Measurements from ENCODE around the gene TAF6. TPM values are rescaled to one million over a fixed set of nuclear protein-coding genes. Genes with fewer than 3 reads are reported as not detected.

The TAF6 gene
- total RNA-seq, 1 experiment from 2014 or later: 34.3 TPM

GRCh38 chr7:100159099-100159623, 40.0 kb upstream of the TAF6 start:
- peak overlapping the region; percentile 95 for H3K9ac ChIP-seq (ENCODE audit: low read length)

DNA sequence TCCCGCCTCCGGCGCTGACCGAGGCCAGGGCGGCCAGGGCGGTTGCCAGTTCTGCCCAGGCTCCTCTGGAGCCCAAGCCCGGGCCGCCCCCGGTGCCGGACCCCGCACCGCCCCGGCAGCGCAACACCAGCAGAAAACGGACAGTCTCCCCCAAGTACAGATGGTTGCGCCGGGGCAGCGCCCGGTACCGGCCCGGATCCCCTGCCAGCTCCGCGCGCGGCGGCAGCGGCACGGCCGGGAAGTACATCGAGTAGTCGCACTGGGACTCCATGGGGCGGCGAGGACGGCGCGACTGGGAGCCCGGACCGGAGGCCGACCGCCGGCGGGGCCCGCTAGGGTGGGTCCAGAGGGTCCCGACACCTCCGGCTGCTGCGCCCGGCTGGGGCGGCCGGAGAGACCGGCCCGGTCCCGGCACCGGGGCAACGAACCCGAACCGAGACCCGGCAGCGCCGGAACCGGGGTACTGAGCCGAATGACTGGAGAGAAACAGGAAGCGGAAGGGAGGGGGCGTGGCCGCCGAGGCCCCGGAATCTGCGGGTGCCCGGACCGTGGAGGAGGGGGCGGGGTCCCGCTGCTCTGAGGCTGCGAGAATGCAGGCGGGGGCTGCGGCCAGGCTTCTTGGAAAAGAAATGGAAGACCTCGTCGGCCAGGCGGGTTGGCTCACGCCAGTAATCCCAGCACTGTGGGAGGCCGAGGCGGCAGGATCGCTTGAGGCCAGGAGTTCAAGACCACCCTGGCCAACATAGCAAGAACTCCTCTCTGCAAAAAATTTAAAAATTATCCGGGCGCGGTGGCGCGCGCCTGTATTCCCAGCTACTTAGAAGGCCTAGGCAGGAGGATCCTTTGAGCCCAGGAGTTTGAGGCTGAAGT, 39.3 kb upstream of the TAF6 start, which contains the start of gene TRAPPC14:
Gene TRAPPC14, minus strand, starts transcription at position 495 of the 870 bp plus-strand sequence. Its CDS starts 224 bp downstream, at position 271.
- Histone ChIP-seq H3K9me2 (replicated peaks; ENCODE audit: insufficient read depth, low read length) (no peaks in the 10 kb centered on the region), H3K4me2 (ENCODE audit: low read depth, low read length, poor library complexity, severe bottlenecking) (peak within 1 kb of the TSS; percentile 90), H3K27ac (ENCODE audit: low read length) (peak within 1 kb of the TSS; percentile 54), H4K20me1 (ENCODE audit: insufficient read depth, low read depth, low read length) (peaks cover 12% of the 10 kb centered on the region; the same call in 1 of the 2 replicates), H3K79me2 (ENCODE audit: low read length) (peaks cover 17% of the 10 kb centered on the region), H3K4me3 (ENCODE audit: low read length) (peak within 1 kb of the TSS; percentile 100), H3K9me3 (ENCODE audit: low read length) (no peaks in the 10 kb centered on the region), H3K36me3 (ENCODE audit: insufficient read depth, low read length) (peaks cover 6% of the 10 kb centered on the region), H2AFZ (ENCODE audit: low read length) (peak within 1 kb of the TSS; percentile 69; the same call in 1 of the 2 replicates), H3K4me1 (ENCODE audit: low read length) (peaks cover 23% of the 10 kb centered on the region), H3K9ac (ENCODE audit: low read length) (peak within 1 kb of the TSS; percentile 95), H3K27me3 (ENCODE audit: low read length) (no peaks in the 10 kb centered on the region)
- DNase-seq: peak; percentile 93

More at GRCh38 chr7:100159099-100159623, 40.0 kb upstream of the TAF6 start:
- H2AFZ ChIP-seq (ENCODE audit: low read length): peak overlapping the region; percentile 69; the same call in 1 of the 2 replicates
- no peaks in the 10 kb centered on the region for H3K27me3 ChIP-seq (ENCODE audit: low read length)
- H3K4me2 ChIP-seq (ENCODE audit: low read depth, low read length, poor library complexity, severe bottlenecking): peak overlapping the region; percentile 90
- no peaks in the 10 kb centered on the region for H3K9me2 ChIP-seq (replicated peaks; ENCODE audit: insufficient read depth, low read length)
- H3K27ac ChIP-seq (ENCODE audit: low read length): no peak overlapping the region
- peak; percentile 60 for DNase-seq
- H3K36me3 ChIP-seq (ENCODE audit: insufficient read depth, low read length): peaks cover 6% of the 10 kb centered on the region
- H3K4me1 ChIP-seq (ENCODE audit: low read length): peaks cover 23% of the 10 kb centered on the region
- H3K4me3 ChIP-seq (ENCODE audit: low read length): peak overlapping the region; percentile 100
- H3K9me3 ChIP-seq (ENCODE audit: low read length): no peaks in the 10 kb centered on the region
- H4K20me1 ChIP-seq (ENCODE audit: insufficient read depth, low read depth, low read length): peaks cover 12% of the 10 kb centered on the region; the same call in 1 of the 2 replicates
- peaks cover 17% of the 10 kb centered on the region for H3K79me2 ChIP-seq (ENCODE audit: low read length)

- peak overlapping the region; percentile 100 for H3K4me3 ChIP-seq (ENCODE audit: low read length)
- H3K9me2 ChIP-seq (replicated peaks; ENCODE audit: insufficient read depth, low read length): no peaks in the 10 kb centered on the region
- peaks cover 6% of the 10 kb centered on the region for H3K36me3 ChIP-seq (ENCODE audit: insufficient read depth, low read length)
- H3K9ac ChIP-seq (ENCODE audit: low read length): peak overlapping the region; percentile 95
- no peak overlapping the region for H2AFZ ChIP-seq (ENCODE audit: low read length)
- H4K20me1 ChIP-seq (ENCODE audit: insufficient read depth, low read depth, low read length): peaks cover 12% of the 10 kb centered on the region; the same call in 1 of the 2 replicates
- peak; percentile 61 for DNase-seq
- H3K27me3 ChIP-seq (ENCODE audit: low read length): no peaks in the 10 kb centered on the region
- H3K4me2 ChIP-seq (ENCODE audit: low read depth, low read length, poor library complexity, severe bottlenecking): peak overlapping the region; percentile 90
- H3K9me3 ChIP-seq (ENCODE audit: low read length): no peaks in the 10 kb centered on the region
- peaks cover 27% of the 10 kb centered on the region for H3K4me1 ChIP-seq (ENCODE audit: low read length)
- peaks cover 21% of the 10 kb centered on the region for H3K79me2 ChIP-seq (ENCODE audit: low read length)
- peak overlapping the region; percentile 54 for H3K27ac ChIP-seq (ENCODE audit: low read length)
Observed at GRCh38 chr7:100157334-100158228, 38.4 kb upstream of the TAF6 start.

DNA sequence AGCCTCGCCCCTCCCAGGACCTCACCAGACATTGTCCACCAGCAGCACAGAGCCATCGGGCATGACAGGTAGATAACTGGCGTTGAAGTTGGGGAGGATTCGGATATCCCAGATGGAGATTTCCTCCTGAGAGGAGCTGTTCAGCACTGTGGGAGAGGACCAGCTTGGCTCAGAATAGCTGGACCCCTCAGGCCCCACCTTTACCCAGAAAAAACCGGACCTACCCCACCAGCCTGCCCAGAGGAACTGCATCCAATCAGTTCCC, 37.8 kb upstream of the TAF6 start:
- Histone ChIP-seq H4K20me1 (ENCODE audit: insufficient read depth, low read depth, low read length) (peaks cover 12% of the 10 kb centered on the region; the same call in 1 of the 2 replicates), H3K9me3 (ENCODE audit: low read length) (no peaks in the 10 kb centered on the region), H3K27ac (ENCODE audit: low read length) (peak overlapping the region; percentile 34; the same call in 1 of the 2 replicates), H3K4me3 (ENCODE audit: low read length) (peak overlapping the region; percentile 100), H2AFZ (ENCODE audit: low read length) (no peak overlapping the region), H3K4me1 (ENCODE audit: low read length) (peaks cover 33% of the 10 kb centered on the region), H3K4me2 (ENCODE audit: low read depth, low read length, poor library complexity, severe bottlenecking) (peak overlapping the region; percentile 90), H3K79me2 (ENCODE audit: low read length) (peaks cover 21% of the 10 kb centered on the region), H3K27me3 (ENCODE audit: low read length) (no peaks in the 10 kb centered on the region), H3K9ac (ENCODE audit: low read length) (peak overlapping the region; percentile 95), H3K9me2 (replicated peaks; ENCODE audit: insufficient read depth, low read length) (no peaks in the 10 kb centered on the region), H3K36me3 (ENCODE audit: insufficient read depth, low read length) (peaks cover 6% of the 10 kb centered on the region)
- no peak for DNase-seq

DNA sequence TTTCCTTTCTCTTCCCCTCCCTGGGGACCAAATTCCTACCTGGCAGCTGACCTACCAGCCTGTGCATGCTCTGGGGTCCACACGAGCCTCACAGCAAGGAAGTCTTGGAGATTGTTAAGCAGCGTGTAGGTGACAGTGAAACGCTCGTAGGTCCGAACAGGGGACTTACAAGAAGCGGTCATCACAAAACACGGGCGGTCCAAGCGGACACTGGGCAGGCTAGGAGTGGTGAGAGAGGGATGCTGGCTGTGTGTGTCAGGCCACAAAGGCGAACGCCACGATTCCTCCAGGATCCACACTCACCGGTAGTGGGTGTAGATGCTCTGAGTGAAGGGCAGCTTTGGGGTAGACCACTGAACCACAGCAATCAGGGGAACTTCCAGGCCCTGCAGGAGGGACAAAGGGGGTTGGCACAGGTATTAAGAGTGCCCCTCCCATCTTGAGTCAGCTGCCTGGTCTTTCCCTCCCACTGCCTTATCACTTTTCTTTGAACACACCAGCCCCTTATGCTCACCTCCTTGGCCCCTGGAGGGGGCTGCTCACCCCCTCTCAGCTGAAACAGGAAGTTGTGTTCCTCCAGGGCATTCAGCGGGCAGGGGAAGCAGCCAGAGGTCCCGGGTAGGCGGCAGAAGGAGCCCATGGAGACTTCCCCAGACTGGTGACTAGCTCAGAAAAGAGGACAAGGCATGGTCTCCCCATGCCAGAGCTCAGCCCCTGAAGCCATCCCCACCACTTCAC, 37.3 kb upstream of the TAF6 start:
- H3K36me3 ChIP-seq (ENCODE audit: insufficient read depth, low read length): peaks cover 9% of the 10 kb centered on the region
- H4K20me1 ChIP-seq (ENCODE audit: insufficient read depth, low read depth, low read length): peaks cover 12% of the 10 kb centered on the region; the same call in 1 of the 2 replicates
- DNase-seq: peak; percentile 62
- peaks cover 21% of the 10 kb centered on the region for H3K79me2 ChIP-seq (ENCODE audit: low read length)
- no peak overlapping the region for H2AFZ ChIP-seq (ENCODE audit: low read length)
- H3K27ac ChIP-seq (ENCODE audit: low read length): peak overlapping the region; percentile 34; the same call in 1 of the 2 replicates
- no peaks in the 10 kb centered on the region for H3K27me3 ChIP-seq (ENCODE audit: low read length)
- no peaks in the 10 kb centered on the region for H3K9me2 ChIP-seq (replicated peaks; ENCODE audit: insufficient read depth, low read length)
- peak overlapping the region; percentile 100; the same call in 1 of the 2 replicates for H3K4me3 ChIP-seq (ENCODE audit: low read length)
- no peaks in the 10 kb centered on the region for H3K9me3 ChIP-seq (ENCODE audit: low read length)
- peaks cover 38% of the 10 kb centered on the region for H3K4me1 ChIP-seq (ENCODE audit: low read length)
- peak overlapping the region; percentile 95 for H3K9ac ChIP-seq (ENCODE audit: low read length)
- peak overlapping the region; percentile 90 for H3K4me2 ChIP-seq (ENCODE audit: low read depth, low read length, poor library complexity, severe bottlenecking)

DNA sequence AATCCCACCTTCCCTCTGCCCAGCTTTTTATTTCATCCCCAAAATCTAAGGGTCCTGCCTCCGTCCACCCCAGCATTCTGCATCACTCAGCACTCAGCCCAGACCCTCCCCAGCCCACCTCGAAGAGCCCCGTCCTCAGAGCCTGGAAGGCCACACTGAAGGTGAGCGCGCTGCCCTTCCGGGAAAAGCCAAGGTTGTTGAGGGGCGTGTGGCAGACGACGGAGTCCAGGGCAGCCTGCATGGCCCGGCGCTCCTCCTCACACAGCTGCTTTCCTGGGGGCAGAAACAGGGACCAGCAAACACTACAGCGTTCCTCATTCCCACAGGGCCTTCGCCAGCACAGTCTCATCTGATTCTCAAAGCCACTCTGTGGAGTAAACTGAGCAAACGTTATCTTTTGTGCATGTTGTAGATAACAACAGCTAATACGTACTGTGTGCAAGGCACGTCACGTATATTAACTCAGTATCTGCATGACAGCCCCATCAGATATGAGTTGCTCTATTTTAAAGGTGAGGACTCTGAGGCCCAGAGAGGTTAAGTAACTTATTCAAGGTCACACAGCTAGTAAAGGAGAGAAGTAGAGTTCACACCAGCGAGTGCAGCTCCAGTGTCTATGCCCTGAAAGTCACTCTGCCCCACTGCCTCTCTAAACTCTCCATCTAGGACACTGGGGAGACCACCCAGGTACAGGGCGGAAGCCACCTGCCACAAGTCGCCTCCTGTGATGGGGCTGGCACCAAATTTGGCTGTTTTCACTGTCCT, 36.6 kb upstream of the TAF6 start:
- no peaks in the 10 kb centered on the region for H3K9me3 ChIP-seq (ENCODE audit: low read length)
- peaks cover 23% of the 10 kb centered on the region for H3K79me2 ChIP-seq (ENCODE audit: low read length)
- peaks cover 9% of the 10 kb centered on the region for H3K36me3 ChIP-seq (ENCODE audit: insufficient read depth, low read length)
- no peak overlapping the region for H3K9ac ChIP-seq (ENCODE audit: low read length)
- H3K4me1 ChIP-seq (ENCODE audit: low read length): peaks cover 39% of the 10 kb centered on the region
- no peak overlapping the region for H3K27ac ChIP-seq (ENCODE audit: low read length)
- DNase-seq: peak; percentile 49
- peak overlapping the region; percentile 18 for H3K4me2 ChIP-seq (ENCODE audit: low read depth, low read length, poor library complexity, severe bottlenecking)
- no peaks in the 10 kb centered on the region for H3K9me2 ChIP-seq (replicated peaks; ENCODE audit: insufficient read depth, low read length)
- H2AFZ ChIP-seq (ENCODE audit: low read length): no peak overlapping the region
- H3K27me3 ChIP-seq (ENCODE audit: low read length): no peaks in the 10 kb centered on the region
- H4K20me1 ChIP-seq (ENCODE audit: insufficient read depth, low read depth, low read length): peaks cover 12% of the 10 kb centered on the region; the same call in 1 of the 2 replicates
- no peak overlapping the region for H3K4me3 ChIP-seq (ENCODE audit: low read length)

All from Karpas-422 (cell line).